Measurements from ENCODE around the gene TNRC18.

The TNRC18 gene

DNA sequence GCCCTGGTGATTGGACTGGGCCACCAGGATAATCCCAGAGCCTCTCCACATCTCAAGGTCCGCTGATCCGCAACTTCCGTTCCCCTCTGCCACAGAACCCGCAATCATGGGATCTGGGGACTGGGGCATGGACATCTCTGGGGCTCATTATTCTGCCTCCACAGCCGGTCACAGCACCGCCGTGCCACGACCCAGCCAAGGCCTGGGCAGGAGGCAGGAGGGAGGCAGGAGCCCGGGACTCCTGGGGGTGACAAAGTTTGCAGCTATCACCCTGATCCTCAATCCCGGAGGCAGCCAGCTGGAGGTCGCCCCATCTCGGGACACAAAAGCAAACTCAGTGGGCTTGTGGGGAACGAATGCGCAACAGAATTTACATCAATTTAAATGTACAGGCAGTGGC is 42.9 kb upstream of the TNRC18 start:
- no peaks in the 10 kb centered on the region for H3K36me3 ChIP-seq (ENCODE audit: insufficient read depth, low read length)
- no peaks in the 10 kb centered on the region for H3K9me3 ChIP-seq (ENCODE audit: low read depth, low read length)
- no peak for TF ChIP-seq POLR2AphosphoS5 (IDR thresholded peaks at IDR 0.05; ENCODE audit: borderline replicate concordance, low read depth, low read length)
- no peak for TF ChIP-seq EZH2 (IDR thresholded peaks at IDR 0.05)
- no peak for TF ChIP-seq FOXP2 (optimal IDR thresholded peaks at IDR 0.05; ENCODE audit: control extremely low read depth, extremely low read length, insufficient read depth)
- H3K4me3 ChIP-seq = no peak overlapping the region
- no peak for DNase-seq (ENCODE audit: low read depth, low spot score)
- H3K27ac ChIP-seq = no peak overlapping the region
- no peak overlapping the region for H3K9ac ChIP-seq (ENCODE audit: insufficient read length)

DNA sequence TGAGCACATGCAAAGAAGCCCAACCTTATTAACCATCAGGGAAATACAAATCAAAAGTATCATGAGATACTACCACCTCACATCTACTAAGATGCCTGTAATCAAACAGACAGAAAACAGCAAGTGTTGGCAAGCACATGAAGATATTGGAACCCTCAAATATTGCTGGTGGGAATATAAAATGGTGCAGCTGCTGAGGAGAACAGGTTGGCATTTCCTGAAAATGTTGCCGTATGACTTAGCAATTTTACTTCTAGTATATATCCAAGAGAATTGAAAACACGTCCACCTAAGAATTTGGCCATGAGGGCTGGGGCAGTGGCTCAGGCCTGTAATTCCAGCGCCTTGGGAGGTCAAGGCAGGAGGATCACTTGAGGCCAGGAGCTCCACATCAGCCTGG is 39.4 kb upstream of the TNRC18 start:
- Histone ChIP-seq H3K9ac (ENCODE audit: insufficient read length) (no peak overlapping the region), H3K9me3 (ENCODE audit: low read depth, low read length) (no peaks in the 10 kb centered on the region), H3K27ac (no peak overlapping the region), H3K4me3 (no peak overlapping the region), H3K36me3 (ENCODE audit: insufficient read depth, low read length) (no peaks in the 10 kb centered on the region)
- no peak for TF ChIP-seq POLR2AphosphoS5 (IDR thresholded peaks at IDR 0.05; ENCODE audit: borderline replicate concordance, low read depth, low read length)
- no peak for TF ChIP-seq EZH2 (IDR thresholded peaks at IDR 0.05)
- TF ChIP-seq FOXP2 (optimal IDR thresholded peaks at IDR 0.05; ENCODE audit: control extremely low read depth, extremely low read length, insufficient read depth) = no peak
- DNase-seq (ENCODE audit: low read depth, low spot score) = no peak

DNA sequence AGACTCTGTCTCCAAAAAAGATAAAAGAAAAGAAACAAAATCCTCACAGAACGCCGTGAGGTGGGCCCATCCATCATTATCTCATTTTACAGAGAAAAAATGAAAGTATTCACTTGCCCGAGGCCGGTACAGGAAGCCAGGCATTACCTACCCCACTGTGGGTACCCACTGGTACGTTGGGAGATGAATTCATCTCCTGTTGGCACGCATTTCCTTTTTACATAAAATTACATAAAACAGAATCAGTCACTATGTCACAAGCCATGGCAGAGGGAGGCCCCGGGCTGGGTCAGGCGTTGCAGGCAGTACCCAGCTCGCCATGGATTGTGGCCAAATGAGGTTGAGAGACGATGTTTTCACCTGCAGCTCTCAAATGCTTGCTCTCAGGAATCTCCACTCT is 38.6 kb upstream of the TNRC18 start:
- H3K27ac ChIP-seq = no peak overlapping the region

GRCh38 chr7:5458921-5459480 is 35.4 kb upstream of the TNRC18 start:
- Histone ChIP-seq H3K36me3 (ENCODE audit: insufficient read depth, low read length) (no peaks in the 10 kb centered on the region), H3K4me3 (no peak overlapping the region), H3K9me3 (ENCODE audit: low read depth, low read length) (no peaks in the 10 kb centered on the region), H3K9ac (ENCODE audit: insufficient read length) (no peak overlapping the region), H3K27ac (no peak overlapping the region)
- TF ChIP-seq FOXP2 (optimal IDR thresholded peaks at IDR 0.05; ENCODE audit: control extremely low read depth, extremely low read length, insufficient read depth) = no peak
- TF ChIP-seq EZH2 (IDR thresholded peaks at IDR 0.05) = no peak
- no peak for TF ChIP-seq POLR2AphosphoS5 (IDR thresholded peaks at IDR 0.05; ENCODE audit: borderline replicate concordance, low read depth, low read length)
- no peak for DNase-seq (ENCODE audit: low read depth, low spot score)

More for the DNA sequence above, 38.6 kb upstream of the TNRC18 start:
- Histone ChIP-seq H3K4me3 (no peak overlapping the region), H3K9me3 (ENCODE audit: low read depth, low read length) (no peaks in the 10 kb centered on the region), H3K36me3 (ENCODE audit: insufficient read depth, low read length) (no peaks in the 10 kb centered on the region), H3K9ac (ENCODE audit: insufficient read length) (no peak overlapping the region)
- TF ChIP-seq POLR2AphosphoS5 (IDR thresholded peaks at IDR 0.05; ENCODE audit: borderline replicate concordance, low read depth, low read length) = no peak
- no peak for TF ChIP-seq FOXP2 (optimal IDR thresholded peaks at IDR 0.05; ENCODE audit: control extremely low read depth, extremely low read length, insufficient read depth)
- TF ChIP-seq EZH2 (IDR thresholded peaks at IDR 0.05) = no peak
- DNase-seq (ENCODE audit: low read depth, low spot score) = no peak

- Histone ChIP-seq H3K36me3 (ENCODE audit: insufficient read depth, low read length) (no peaks in the 10 kb centered on the region), H3K9ac (ENCODE audit: insufficient read length) (no peak overlapping the region), H3K9me3 (ENCODE audit: low read depth, low read length) (no peaks in the 10 kb centered on the region), H3K4me3 (no peak overlapping the region), H3K27ac (no peak overlapping the region)
- TF ChIP-seq POLR2AphosphoS5 (IDR thresholded peaks at IDR 0.05; ENCODE audit: borderline replicate concordance, low read depth, low read length) (no peak), FOXP2 (optimal IDR thresholded peaks at IDR 0.05; ENCODE audit: control extremely low read depth, extremely low read length, insufficient read depth) (no peak), EZH2 (IDR thresholded peaks at IDR 0.05) (no peak)
- DNase-seq (ENCODE audit: low read depth, low spot score) = no peak
Measured at GRCh38 chr7:5457245-5457735, 33.7 kb upstream of the TNRC18 start.

DNA sequence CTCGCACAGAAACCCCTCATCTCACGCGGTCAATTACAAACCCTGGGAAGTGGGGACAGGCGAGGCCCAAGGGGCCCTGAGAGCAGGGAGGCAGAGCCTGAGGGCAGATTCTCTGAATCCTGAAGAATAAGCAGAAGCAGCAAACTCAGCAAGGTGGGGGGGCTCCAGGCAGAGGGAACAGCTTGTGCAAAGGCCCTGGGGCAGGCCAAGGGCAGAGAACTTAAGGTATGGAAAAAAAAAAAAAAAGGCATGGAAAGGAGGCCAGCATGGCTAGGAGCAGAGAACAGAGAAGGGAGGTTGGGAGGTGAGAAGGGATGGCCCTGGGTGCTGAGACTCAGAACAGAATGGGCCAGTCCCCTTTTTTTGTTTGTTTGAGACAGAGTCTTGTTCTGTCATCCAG is 32.8 kb upstream of the TNRC18 start:
- H3K36me3 ChIP-seq (ENCODE audit: insufficient read depth, low read length) = no peaks in the 10 kb centered on the region
- H3K27ac ChIP-seq = no peak overlapping the region
- H3K4me3 ChIP-seq = no peak overlapping the region
- TF ChIP-seq FOXP2 (optimal IDR thresholded peaks at IDR 0.05; ENCODE audit: control extremely low read depth, extremely low read length, insufficient read depth) = no peak
- TF ChIP-seq POLR2AphosphoS5 (IDR thresholded peaks at IDR 0.05; ENCODE audit: borderline replicate concordance, low read depth, low read length) = no peak
- TF ChIP-seq EZH2 (IDR thresholded peaks at IDR 0.05) = no peak
- no peak overlapping the region for H3K9ac ChIP-seq (ENCODE audit: insufficient read length)
- no peak for DNase-seq (ENCODE audit: low read depth, low spot score)
- H3K9me3 ChIP-seq (ENCODE audit: low read depth, low read length) = no peaks in the 10 kb centered on the region

DNA sequence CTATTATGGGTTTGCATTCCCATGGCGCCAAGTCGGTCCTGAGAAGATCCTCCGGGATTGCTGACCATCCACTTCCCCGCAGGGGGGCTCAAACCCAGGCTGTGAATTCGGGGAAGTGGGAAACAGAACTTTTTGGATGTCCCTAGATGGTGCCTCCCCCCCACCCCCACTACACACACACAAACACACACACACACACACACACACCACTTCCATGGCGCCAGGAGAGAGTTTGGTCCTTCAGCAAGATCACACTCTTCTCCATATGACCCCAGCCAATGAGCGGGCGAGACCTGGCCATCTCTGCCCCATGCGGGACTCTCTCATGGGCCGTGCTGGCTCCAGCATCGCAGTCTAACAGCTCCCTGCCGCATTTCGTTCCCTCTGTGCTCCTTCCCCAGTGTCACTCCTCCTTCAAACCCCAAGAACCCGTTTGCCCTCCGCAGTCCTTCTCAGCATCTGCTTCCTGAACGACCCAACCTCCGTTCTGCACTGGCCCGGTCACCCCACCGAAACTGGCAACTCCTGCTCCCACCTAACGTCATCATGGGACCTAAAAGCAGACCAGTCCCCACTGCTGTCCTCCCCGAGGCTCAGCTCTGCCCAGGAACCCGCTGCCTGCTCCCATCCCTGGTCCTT is 32.1 kb upstream of the TNRC18 start:
- H3K9ac ChIP-seq (ENCODE audit: insufficient read length) = no peak overlapping the region
- no peak overlapping the region for H3K4me3 ChIP-seq
- no peak overlapping the region for H3K27ac ChIP-seq
- no peaks in the 10 kb centered on the region for H3K9me3 ChIP-seq (ENCODE audit: low read depth, low read length)
- DNase-seq (ENCODE audit: low read depth, low spot score) = no peak
- no peaks in the 10 kb centered on the region for H3K36me3 ChIP-seq (ENCODE audit: insufficient read depth, low read length)
- TF ChIP-seq EZH2 (IDR thresholded peaks at IDR 0.05) (no peak), FOXP2 (optimal IDR thresholded peaks at IDR 0.05; ENCODE audit: control extremely low read depth, extremely low read length, insufficient read depth) (no peak), POLR2AphosphoS5 (IDR thresholded peaks at IDR 0.05; ENCODE audit: borderline replicate concordance, low read depth, low read length) (no peak)

- TF ChIP-seq POLR2AphosphoS5 (IDR thresholded peaks at IDR 0.05; ENCODE audit: borderline replicate concordance, low read depth, low read length) (no peak), FOXP2 (optimal IDR thresholded peaks at IDR 0.05; ENCODE audit: control extremely low read depth, extremely low read length, insufficient read depth) (no peak), EZH2 (IDR thresholded peaks at IDR 0.05) (no peak)
- H3K27ac ChIP-seq = no peak overlapping the region
Measured at GRCh38 chr7:5455175-5455574, 31.5 kb upstream of the TNRC18 start.

More at GRCh38 chr7:5455175-5455574, 31.5 kb upstream of the TNRC18 start:
- Histone ChIP-seq H3K9me3 (ENCODE audit: low read depth, low read length) (no peaks in the 10 kb centered on the region), H3K36me3 (ENCODE audit: insufficient read depth, low read length) (no peaks in the 10 kb centered on the region), H3K9ac (ENCODE audit: insufficient read length) (no peak overlapping the region), H3K4me3 (no peak overlapping the region)
- no peak for DNase-seq (ENCODE audit: low read depth, low spot score)

Measured in SK-N-MC (cell line).